ENCODE results near the gene NOXA1.
"Not testable (repeated sequence)": the region's sequence is repeated elsewhere in the genome, so short reads cannot be mapped to it uniquely, and the experiment has no call there.

Gene NOXA1

GRCh38 chr9:137383081-137383783, 40.0 kb upstream of the NOXA1 start:
- Histone ChIP-seq H3K9ac (ENCODE audit: low read depth, low read length) (no peak overlapping the region), H3K36me3 (ENCODE audit: insufficient read depth, low read length) (no peaks in the 10 kb centered on the region), H3K9me3 (ENCODE audit: control insufficient read depth, insufficient read depth, low read length) (no peaks in the 10 kb centered on the region), H3K4me1 (ENCODE audit: insufficient read depth, low read length) (no peaks in the 10 kb centered on the region)

- H3K9ac ChIP-seq (ENCODE audit: low read depth, low read length), result no peak overlapping the region
- H3K9me3 ChIP-seq (ENCODE audit: control insufficient read depth, insufficient read depth, low read length), result no peaks in the 10 kb centered on the region
- no peaks in the 10 kb centered on the region for H3K36me3 ChIP-seq (ENCODE audit: insufficient read depth, low read length)
- no peaks in the 10 kb centered on the region for H3K4me1 ChIP-seq (ENCODE audit: insufficient read depth, low read length)
Observed at GRCh38 chr9:137383784-137384756, 39.1 kb upstream of the NOXA1 start.

- no peaks in the 10 kb centered on the region for H3K9me3 ChIP-seq (ENCODE audit: control insufficient read depth, insufficient read depth, low read length)
- no peaks in the 10 kb centered on the region for H3K36me3 ChIP-seq (ENCODE audit: insufficient read depth, low read length)
- no peaks in the 10 kb centered on the region for H3K4me1 ChIP-seq (ENCODE audit: insufficient read depth, low read length)
- no peak overlapping the region for H3K9ac ChIP-seq (ENCODE audit: low read depth, low read length)
Observed at GRCh38 chr9:137385061-137385655, 38.0 kb upstream of the NOXA1 start.

- not testable (repeated sequence) for H3K4me1 ChIP-seq (ENCODE audit: insufficient read depth, low read length); H3K9ac ChIP-seq (ENCODE audit: low read depth, low read length); H3K36me3 ChIP-seq (ENCODE audit: insufficient read depth, low read length); H3K9me3 ChIP-seq (ENCODE audit: control insufficient read depth, insufficient read depth, low read length)
Observed at GRCh38 chr9:137386507-137387113, 36.6 kb upstream of the NOXA1 start.

- Histone ChIP-seq H3K36me3 (ENCODE audit: insufficient read depth, low read length) (no peaks in the 10 kb centered on the region), H3K4me1 (ENCODE audit: insufficient read depth, low read length) (no peaks in the 10 kb centered on the region), H3K9ac (ENCODE audit: low read depth, low read length) (no peak overlapping the region), H3K9me3 (ENCODE audit: control insufficient read depth, insufficient read depth, low read length) (no peaks in the 10 kb centered on the region)
Observed at GRCh38 chr9:137387114-137387890, 35.9 kb upstream of the NOXA1 start.

GRCh38 chr9:137387891-137388560, 35.2 kb upstream of the NOXA1 start:
- no peak overlapping the region for H3K9ac ChIP-seq (ENCODE audit: low read depth, low read length)
- H3K4me1 ChIP-seq (ENCODE audit: insufficient read depth, low read length), result no peaks in the 10 kb centered on the region
- no peaks in the 10 kb centered on the region for H3K9me3 ChIP-seq (ENCODE audit: control insufficient read depth, insufficient read depth, low read length)
- H3K36me3 ChIP-seq (ENCODE audit: insufficient read depth, low read length), result no peaks in the 10 kb centered on the region

- Histone ChIP-seq H3K36me3 (ENCODE audit: insufficient read depth, low read length) (no peaks in the 10 kb centered on the region), H3K4me1 (ENCODE audit: insufficient read depth, low read length) (no peaks in the 10 kb centered on the region), H3K9ac (ENCODE audit: low read depth, low read length) (no peak overlapping the region), H3K9me3 (ENCODE audit: control insufficient read depth, insufficient read depth, low read length) (no peaks in the 10 kb centered on the region)
Observed at GRCh38 chr9:137388589-137389427, 34.4 kb upstream of the NOXA1 start.

- Histone ChIP-seq H3K4me1 (ENCODE audit: insufficient read depth, low read length) (no peaks in the 10 kb centered on the region), H3K9me3 (ENCODE audit: control insufficient read depth, insufficient read depth, low read length) (no peaks in the 10 kb centered on the region), H3K9ac (ENCODE audit: low read depth, low read length) (no peak overlapping the region), H3K36me3 (ENCODE audit: insufficient read depth, low read length) (no peaks in the 10 kb centered on the region)
Observed at GRCh38 chr9:137389428-137389746, 33.8 kb upstream of the NOXA1 start.

- Histone ChIP-seq H3K9ac (ENCODE audit: low read depth, low read length) (no peak overlapping the region), H3K9me3 (ENCODE audit: control insufficient read depth, insufficient read depth, low read length) (no peaks in the 10 kb centered on the region), H3K36me3 (ENCODE audit: insufficient read depth, low read length) (no peaks in the 10 kb centered on the region), H3K4me1 (ENCODE audit: insufficient read depth, low read length) (no peaks in the 10 kb centered on the region)
Observed at GRCh38 chr9:137390553-137391410, 32.4 kb upstream of the NOXA1 start.

GRCh38 chr9:137391411-137391754, 31.8 kb upstream of the NOXA1 start:
- Histone ChIP-seq H3K36me3 (ENCODE audit: insufficient read depth, low read length) (no peaks in the 10 kb centered on the region), H3K9me3 (ENCODE audit: control insufficient read depth, insufficient read depth, low read length) (no peaks in the 10 kb centered on the region), H3K4me1 (ENCODE audit: insufficient read depth, low read length) (no peaks in the 10 kb centered on the region), H3K9ac (ENCODE audit: low read depth, low read length) (no peak overlapping the region)

- no peaks in the 10 kb centered on the region; the same call in 1 of the 2 replicates for H3K36me3 ChIP-seq (ENCODE audit: insufficient read depth, low read length)
- H3K9ac ChIP-seq (ENCODE audit: low read depth, low read length), result no peak overlapping the region
- H3K4me1 ChIP-seq (ENCODE audit: insufficient read depth, low read length), result no peaks in the 10 kb centered on the region
- H3K9me3 ChIP-seq (ENCODE audit: control insufficient read depth, insufficient read depth, low read length), result no peaks in the 10 kb centered on the region
Observed at GRCh38 chr9:137392232-137393007, 30.8 kb upstream of the NOXA1 start.

Measured in ES-I3 (cell line).